Panc1 (cell line): ENCODE results near the gene PATJ. TPM values are rescaled to one million over a fixed set of nuclear protein-coding genes. Genes with fewer than 3 reads are reported as not detected.

Experiments
- ATAC-seq: fragments of 200-7000 bp; cut with Tn5 transposase; 2 replicates; pipeline ENCODE4 v1.9.1; 2020; ENCODE audit warnings: mild to moderate bottlenecking, moderate library complexity
- BruUV-seq: library from RNA; stranded (reverse); fragments of 400-500 nt; replicated peaks from 2 replicates; lab custom pipeline; 2021; lab: Mats Ljungman, UMichigan
- CTCF ChIA-PET: fragments of 300-600 bp; sonication (Branson Sonifier 250); formaldehyde crosslinking; loops from one replicate; lab custom pipeline; 2022; ENCODE audit warnings: antibody characterized with exemption; lab: Charles Lee
- POLR2A ChIA-PET: fragments of 300-600 bp; sonication (Branson Sonifier 250); formaldehyde crosslinking; loops from one replicate; lab custom pipeline; 2022; ENCODE audit warnings: antibody characterized with exemption; lab: Charles Lee
- DNase-seq: peaks from one replicate; pipeline ENCODE4 v3.0.0-alpha.2; 2010; ENCODE audit warnings: low read depth, low spot score
- H3K27ac ChIP-seq: 2 replicates; pipeline ENCODE4 v1.5.1; 2011; ENCODE audit warnings: mild to moderate bottlenecking, low read length, inconsistent platforms
- H3K27me3 ChIP-seq: fragments of 200-500 bp; sonication (Bioruptor generic); 2 replicates; pipeline ENCODE4 v1.6.0; 2014; ENCODE audit warnings: low read length, inconsistent platforms; ENCODE audit not compliant: control insufficient read depth, insufficient read depth
- H3K36me3 ChIP-seq: fragments of 200-500 bp; sonication (Bioruptor generic); 2 replicates; pipeline ENCODE4 v1.5.1; 2014; ENCODE audit warnings: inconsistent platforms, mild to moderate bottlenecking, low read length, moderate library complexity; ENCODE audit not compliant: control insufficient read depth, insufficient read depth
- H3K4me1 ChIP-seq: 2 replicates; pipeline ENCODE4 v1.5.1; 2011; ENCODE audit warnings: inconsistent platforms, mild to moderate bottlenecking, low read length, moderate library complexity; ENCODE audit not compliant: control insufficient read depth, insufficient read depth
- H3K4me3 ChIP-seq, 2 experiments: 2 replicates each; pipeline ENCODE4 v1.5.1; 2011 to 2012; ENCODE audit warnings: low read depth in 2 of 2, low read length in 2 of 2, mild to moderate bottlenecking in 2 of 2, inconsistent platforms in 1 of 2, moderate library complexity in 1 of 2
- H3K9me3 ChIP-seq: fragments of 200-500 bp; sonication (Bioruptor generic); 2 replicates; pipeline ENCODE4 v1.5.1; 2014; ENCODE audit warnings: low read depth, mild to moderate bottlenecking, inconsistent platforms, low read length, moderate library complexity; ENCODE audit not compliant: control insufficient read depth, insufficient read depth
- CTCF ChIP-seq: fragments of 450-650 bp; IDR thresholded peaks from 2 replicates; pipeline ENCODE4 v1.5.1; 2017; ENCODE audit warnings: mild to moderate bottlenecking
- POLR2AphosphoS5 ChIP-seq: IDR thresholded peaks from 2 replicates; pipeline ENCODE4 v1.6.1; 2012; ENCODE audit warnings: mild to moderate bottlenecking, low read depth, low read length, moderate library complexity
- SIN3A ChIP-seq: IDR thresholded peaks from 2 replicates; pipeline ENCODE4 v1.6.1; 2012; ENCODE audit warnings: low read depth, mild to moderate bottlenecking, low read length, moderate library complexity, borderline replicate concordance; ENCODE audit not compliant: insufficient read depth
- TCF7L2 ChIP-seq: IDR thresholded peaks from 2 replicates; pipeline ENCODE4 v1.6.1; 2011; ENCODE audit warnings: mild to moderate bottlenecking, low read depth, low read length, inconsistent platforms
- in situ Hi-C: cut with HindIII; loops from 2 replicates; pipeline ENCODE4 v1.10.0; 2016; ENCODE audit warnings: low sequenced_read_pairs, low pct_unique_long_range_greater_than_20kb
- intact Hi-C: fragments of 100-400 bp; cut with micrococcal nuclease; formaldehyde crosslinking; loops from one replicate; pipeline ENCODE4 v1.10.0; 2022; ENCODE audit not compliant: unreplicated experiment
- total RNA-seq: library from RNA; stranded (reverse); gene quantifications from one replicate; pipeline ENCODE4 v1.2.1, GENCODE V29; 2021; ENCODE audit not compliant: unreplicated experiment
- TF ChIP-seq, protein P1 (sequence below), 2 experiments: IDR thresholded peaks; 2 replicates each; pipeline ENCODE4 v1.6.1; 2011 to 2012; ENCODE audit warnings: low read depth in 2 of 2, control low read depth in 1 of 2, low read length in 1 of 2, mild to moderate bottlenecking in 1 of 2, moderate library complexity in 1 of 2; ENCODE audit not compliant: insufficient read depth in 1 of 2

Gene PATJ
- total RNA-seq, 1 experiment from 2014 or later: 36.2 TPM

GRCh38 chr1:62100442-62100841 lies 358.2 kb downstream of the PATJ start:
- in situ Hi-C loops: no loop called here
- ATAC-seq: no peak
- no peak overlapping the region for H3K4me3 ChIP-seq
- intact Hi-C loops: no loop called here
- ChIA-PET CTCF (no interaction called here), POLR2A (no interaction called here)
- no peak overlapping the region for H3K27ac ChIP-seq
- H3K9me3 ChIP-seq: no peaks in the 10 kb centered on the region
- TF ChIP-seq CTCF (no peak), POLR2AphosphoS5 (no peak), TCF7L2 (no peak), SIN3A (no peak)
- TF ChIP-seq, protein P1, sequence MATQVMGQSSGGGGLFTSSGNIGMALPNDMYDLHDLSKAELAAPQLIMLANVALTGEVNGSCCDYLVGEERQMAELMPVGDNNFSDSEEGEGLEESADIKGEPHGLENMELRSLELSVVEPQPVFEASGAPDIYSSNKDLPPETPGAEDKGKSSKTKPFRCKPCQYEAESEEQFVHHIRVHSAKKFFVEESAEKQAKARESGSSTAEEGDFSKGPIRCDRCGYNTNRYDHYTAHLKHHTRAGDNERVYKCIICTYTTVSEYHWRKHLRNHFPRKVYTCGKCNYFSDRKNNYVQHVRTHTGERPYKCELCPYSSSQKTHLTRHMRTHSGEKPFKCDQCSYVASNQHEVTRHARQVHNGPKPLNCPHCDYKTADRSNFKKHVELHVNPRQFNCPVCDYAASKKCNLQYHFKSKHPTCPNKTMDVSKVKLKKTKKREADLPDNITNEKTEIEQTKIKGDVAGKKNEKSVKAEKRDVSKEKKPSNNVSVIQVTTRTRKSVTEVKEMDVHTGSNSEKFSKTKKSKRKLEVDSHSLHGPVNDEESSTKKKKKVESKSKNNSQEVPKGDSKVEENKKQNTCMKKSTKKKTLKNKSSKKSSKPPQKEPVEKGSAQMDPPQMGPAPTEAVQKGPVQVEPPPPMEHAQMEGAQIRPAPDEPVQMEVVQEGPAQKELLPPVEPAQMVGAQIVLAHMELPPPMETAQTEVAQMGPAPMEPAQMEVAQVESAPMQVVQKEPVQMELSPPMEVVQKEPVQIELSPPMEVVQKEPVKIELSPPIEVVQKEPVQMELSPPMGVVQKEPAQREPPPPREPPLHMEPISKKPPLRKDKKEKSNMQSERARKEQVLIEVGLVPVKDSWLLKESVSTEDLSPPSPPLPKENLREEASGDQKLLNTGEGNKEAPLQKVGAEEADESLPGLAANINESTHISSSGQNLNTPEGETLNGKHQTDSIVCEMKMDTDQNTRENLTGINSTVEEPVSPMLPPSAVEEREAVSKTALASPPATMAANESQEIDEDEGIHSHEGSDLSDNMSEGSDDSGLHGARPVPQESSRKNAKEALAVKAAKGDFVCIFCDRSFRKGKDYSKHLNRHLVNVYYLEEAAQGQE (IDR thresholded peaks at IDR 0.05; ENCODE audit: insufficient read depth in 1 of 2, low read depth in 2 of 2, low read length in 1 of 2): no peak
- no peaks in the 10 kb centered on the region for H3K4me1 ChIP-seq
- no TSS peak for BruUV-seq
- DNase-seq: no peak
- no peaks in the 10 kb centered on the region for H3K27me3 ChIP-seq
- no peaks in the 10 kb centered on the region for H3K36me3 ChIP-seq

- ATAC-seq (no peak), DNase-seq (no peak)
- Histone ChIP-seq H3K27me3 (no peaks in the 10 kb centered on the region), H3K36me3 (no peaks in the 10 kb centered on the region), H3K9me3 (no peaks in the 10 kb centered on the region), H3K4me3 (no peak overlapping the region), H3K27ac (no peak overlapping the region), H3K4me1 (no peaks in the 10 kb centered on the region)
- ChIA-PET CTCF (no interaction called here), POLR2A (no interaction called here)
- intact Hi-C loops (no loop called here), in situ Hi-C loops (no loop called here)
- BruUV-seq: no TSS peak
- TF ChIP-seq SIN3A (no peak), POLR2AphosphoS5 (no peak), TCF7L2 (no peak), CTCF (no peak)
- TF ChIP-seq, protein P1 (IDR thresholded peaks at IDR 0.05; ENCODE audit: insufficient read depth in 1 of 2, low read depth in 2 of 2, low read length in 1 of 2): no peak
Measured at GRCh38 chr1:62103846-62104245, 361.6 kb downstream of the PATJ start.
